Stimulated activated naive CD4-positive, alpha-beta T cell treated with Interleukin-2 at 50 U/mL for 16 hours (primary cell): ENCODE results near the gene TANGO6.
"Not testable (repeated sequence)": the region's sequence is repeated elsewhere in the genome, so short reads cannot be mapped to it uniquely, and the experiment has no call there.

Experiments used
- DNase-seq: peaks from one replicate; lab custom pipeline; 2025; lab: John Stamatoyannopoulos, UW

Gene TANGO6

GRCh38 chr16:69057400-69058378 lies 214.4 kb downstream of the TANGO6 start:
- DNase-seq = no peak

DNA sequence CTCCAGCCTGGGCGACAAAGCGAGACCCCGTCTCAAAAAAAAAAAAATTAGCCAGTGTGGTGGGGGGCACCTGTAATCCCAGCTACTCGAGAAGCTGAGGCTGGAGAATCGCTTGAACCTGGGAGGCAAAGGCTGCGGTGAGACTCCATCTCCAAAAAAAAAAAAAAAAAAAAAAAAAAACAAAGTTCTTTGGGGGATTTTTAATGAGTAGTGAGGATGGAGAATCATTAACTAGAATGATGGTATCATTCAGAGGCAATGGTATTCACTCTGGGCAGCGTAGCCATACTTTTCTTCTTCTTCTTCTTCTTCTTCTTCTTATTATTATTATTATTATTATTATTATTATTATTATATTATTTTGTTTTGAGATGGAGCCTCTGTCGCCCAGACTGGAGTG lies 220.2 kb downstream of the TANGO6 start:
- not testable (repeated sequence) for DNase-seq

GRCh38 chr16:69064124-69064763 lies 220.9 kb downstream of the TANGO6 start:
- DNase-seq = no peak

- no peak for DNase-seq
Measured at GRCh38 chr16:69064764-69065313, 221.5 kb downstream of the TANGO6 start.

DNA sequence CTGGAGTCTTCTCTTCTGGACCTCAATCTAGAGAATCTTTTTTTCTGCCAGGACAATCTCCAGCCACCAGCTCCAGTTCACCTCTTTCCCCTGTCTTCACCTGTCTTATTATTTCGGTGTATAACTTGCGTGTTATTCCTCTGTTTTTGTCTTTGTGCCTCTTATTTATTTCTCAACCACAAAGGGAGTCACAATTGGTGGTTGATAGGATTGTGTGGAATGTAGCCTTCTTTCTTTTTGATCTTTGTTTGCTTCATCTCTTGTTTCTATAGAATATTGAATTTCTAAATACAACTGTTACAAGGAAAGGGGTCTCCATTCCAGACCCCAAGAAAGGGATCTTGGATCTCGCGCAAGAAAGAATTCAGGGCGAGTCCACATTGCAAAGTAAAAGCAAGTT lies 226.2 kb downstream of the TANGO6 start:
- no peak for DNase-seq

GRCh38 chr16:69071036-69071435 lies 227.7 kb downstream of the TANGO6 start:
- DNase-seq = no peak

DNA sequence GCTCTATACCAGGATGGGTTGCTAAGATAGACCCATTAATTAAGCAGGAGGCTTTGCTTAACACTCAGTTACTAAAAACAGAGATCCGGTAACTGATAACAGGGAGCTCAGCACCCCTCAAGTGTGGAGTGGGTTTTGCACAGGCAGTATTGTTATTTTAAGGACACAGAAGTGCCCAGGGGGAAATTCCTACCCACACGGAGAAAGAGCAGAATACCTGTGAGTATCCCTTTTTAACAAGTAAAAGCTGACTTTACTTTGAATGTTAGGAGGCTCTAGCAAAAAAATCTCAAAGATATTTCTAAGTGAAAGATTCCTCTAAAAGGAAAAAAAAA lies 229.3 kb downstream of the TANGO6 start:
- no peak for DNase-seq

- no peak for DNase-seq
Measured at GRCh38 chr16:69073181-69073702, 229.9 kb downstream of the TANGO6 start.

DNA sequence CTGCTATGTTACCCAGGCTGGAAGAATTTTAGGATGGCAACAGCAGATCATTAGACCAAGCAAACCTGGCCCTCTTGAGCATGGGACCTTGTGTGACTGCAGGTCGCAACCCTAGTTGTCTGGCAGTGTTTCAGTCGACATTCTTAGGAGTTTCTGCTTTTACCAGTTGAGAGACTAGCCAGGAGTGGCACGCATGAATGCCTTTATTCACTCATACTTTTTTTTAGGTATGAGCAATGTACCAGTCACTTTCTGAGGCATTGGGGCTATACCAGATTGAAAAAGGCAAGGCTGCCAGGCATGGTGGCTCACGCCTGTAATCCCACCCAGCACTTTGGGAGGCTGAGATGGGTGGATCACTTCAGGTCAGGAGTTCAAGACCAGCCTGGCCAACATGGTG lies 233.9 kb downstream of the TANGO6 start:
- DNase-seq = no peak

GRCh38 chr16:69078073-69078472 lies 234.7 kb downstream of the TANGO6 start:
- DNase-seq = no peak

DNA sequence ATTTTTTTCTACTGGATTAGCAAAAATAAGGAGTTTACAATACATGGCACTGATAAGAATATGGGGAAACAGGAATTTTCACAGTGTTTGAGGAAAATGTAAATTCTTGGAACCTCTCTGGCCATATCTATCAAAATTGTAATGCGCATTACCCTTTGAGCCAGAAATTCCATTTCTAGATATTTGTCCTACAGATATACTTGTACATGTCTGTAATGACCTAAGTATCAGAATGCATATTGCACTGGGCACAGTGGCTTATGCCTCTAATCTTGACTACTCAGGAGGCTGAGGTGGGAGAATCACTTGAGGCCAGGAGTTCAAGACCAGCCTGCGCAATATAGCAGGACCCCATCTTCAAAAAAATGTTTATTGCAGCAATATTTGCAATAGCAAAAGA lies 236.4 kb downstream of the TANGO6 start:
- DNase-seq = no peak

- no peak for DNase-seq
Measured at GRCh38 chr16:69083306-69083941, 240.1 kb downstream of the TANGO6 start.

- no peak for DNase-seq
Measured at GRCh38 chr16:69084289-69084688, 241.0 kb downstream of the TANGO6 start.

- DNase-seq = no peak
Measured at GRCh38 chr16:69085032-69085695, 241.8 kb downstream of the TANGO6 start.

- no peak for DNase-seq
Measured at GRCh38 chr16:69087161-69087581, 243.8 kb downstream of the TANGO6 start.

- DNase-seq = no peak
Measured at GRCh38 chr16:69088684-69089083, 245.4 kb downstream of the TANGO6 start.

- DNase-seq = no peak
Measured at GRCh38 chr16:69089091-69089910, 246.0 kb downstream of the TANGO6 start.

DNA sequence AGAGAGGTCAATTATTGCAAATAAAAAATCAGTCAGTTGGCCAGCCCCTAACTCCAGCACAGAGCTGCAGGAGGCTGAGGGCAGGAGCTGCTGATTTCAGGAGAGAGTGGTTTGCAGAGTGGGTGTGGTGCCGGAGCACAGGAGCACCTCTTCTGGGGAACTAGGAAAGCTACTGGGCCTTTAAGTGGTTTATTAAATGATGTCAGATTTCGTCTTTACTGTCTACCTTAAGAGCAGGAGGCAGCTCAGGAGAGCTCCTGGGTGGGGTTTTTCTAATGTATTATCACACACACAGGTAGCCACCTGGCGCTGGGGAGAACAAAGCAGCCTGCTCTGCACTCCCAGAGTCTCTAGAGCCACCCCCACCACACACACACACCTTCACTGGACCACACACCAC lies 250.6 kb downstream of the TANGO6 start:
- DNase-seq = no peak

GRCh38 chr16:69094501-69094900 lies 251.2 kb downstream of the TANGO6 start:
- DNase-seq = no peak

- no peak for DNase-seq
Measured at GRCh38 chr16:69095193-69095592, 251.9 kb downstream of the TANGO6 start.
